ENCODE results near the gene ARID1B.

DNA sequence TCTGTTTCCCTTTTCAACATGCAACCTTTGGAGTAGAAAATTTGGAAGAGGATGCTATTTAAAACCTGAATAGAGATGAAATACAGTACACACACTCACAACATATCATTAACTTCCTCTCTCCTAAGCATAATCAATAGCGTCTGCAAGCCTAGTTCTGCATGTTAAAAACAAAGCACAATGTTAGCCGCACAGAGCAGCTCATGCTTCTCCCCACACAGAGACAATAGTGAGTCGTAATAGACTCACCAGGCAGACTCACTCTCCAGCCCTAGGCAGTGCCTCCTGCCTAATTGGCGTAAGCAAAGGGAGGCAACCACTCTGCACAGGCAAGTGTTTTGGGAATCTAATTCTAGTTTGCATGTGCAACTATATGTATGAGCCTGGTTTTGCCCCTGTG lies 45.8 kb upstream of the ARID1B start:
- TF ChIP-seq, protein P1, sequence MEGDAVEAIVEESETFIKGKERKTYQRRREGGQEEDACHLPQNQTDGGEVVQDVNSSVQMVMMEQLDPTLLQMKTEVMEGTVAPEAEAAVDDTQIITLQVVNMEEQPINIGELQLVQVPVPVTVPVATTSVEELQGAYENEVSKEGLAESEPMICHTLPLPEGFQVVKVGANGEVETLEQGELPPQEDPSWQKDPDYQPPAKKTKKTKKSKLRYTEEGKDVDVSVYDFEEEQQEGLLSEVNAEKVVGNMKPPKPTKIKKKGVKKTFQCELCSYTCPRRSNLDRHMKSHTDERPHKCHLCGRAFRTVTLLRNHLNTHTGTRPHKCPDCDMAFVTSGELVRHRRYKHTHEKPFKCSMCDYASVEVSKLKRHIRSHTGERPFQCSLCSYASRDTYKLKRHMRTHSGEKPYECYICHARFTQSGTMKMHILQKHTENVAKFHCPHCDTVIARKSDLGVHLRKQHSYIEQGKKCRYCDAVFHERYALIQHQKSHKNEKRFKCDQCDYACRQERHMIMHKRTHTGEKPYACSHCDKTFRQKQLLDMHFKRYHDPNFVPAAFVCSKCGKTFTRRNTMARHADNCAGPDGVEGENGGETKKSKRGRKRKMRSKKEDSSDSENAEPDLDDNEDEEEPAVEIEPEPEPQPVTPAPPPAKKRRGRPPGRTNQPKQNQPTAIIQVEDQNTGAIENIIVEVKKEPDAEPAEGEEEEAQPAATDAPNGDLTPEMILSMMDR (IDR thresholded peaks at IDR 0.05; ENCODE audit: low read length), result no peak
- no peak for TF ChIP-seq EZH2 (optimal IDR thresholded peaks at IDR 0.05; ENCODE audit: low read depth, low read length)

All from MM.1S (cell line).